Activated CD8-positive, alpha-beta memory T cell treated with anti-CD3 and anti-CD28 coated beads for 1 hour (primary cell): ENCODE measurements around the gene PCDH9.

Experiments used
- DNase-seq, 2 donors: peaks; one replicate each; pipeline ENCODE4 v3.0.0-alpha.2; 2020; ENCODE audit warnings: low read depth in 1 of 2; ENCODE audit errors: extremely low read depth in 1 of 2

The PCDH9 gene

GRCh38 chr13:66506051-66506777, 723.9 kb downstream of the PCDH9 start:
- DNase-seq, result no peak

GRCh38 chr13:66503890-66504289, 726.2 kb downstream of the PCDH9 start:
- DNase-seq, result no peak

DNA sequence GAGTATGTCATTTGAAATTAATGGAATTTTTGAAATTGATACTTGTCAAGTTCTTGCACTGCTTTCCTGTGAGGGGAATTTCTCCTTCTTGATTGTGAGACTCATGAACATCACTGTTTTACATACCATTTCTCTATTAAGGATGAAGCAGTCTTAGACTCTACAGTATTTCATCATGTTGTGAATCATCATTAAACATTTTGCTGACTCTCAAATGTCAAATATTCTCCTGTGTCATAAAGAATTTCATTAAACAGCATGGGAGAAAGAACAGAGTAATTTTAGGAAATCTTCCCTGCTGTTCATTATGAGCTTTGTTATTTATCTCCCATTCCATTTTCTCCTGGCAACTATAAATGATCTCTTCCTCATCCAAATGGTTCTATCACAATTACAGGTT, 729.0 kb downstream of the PCDH9 start:
- DNase-seq, result no peak

- no peak for DNase-seq
Measured at GRCh38 chr13:66492479-66492878, 737.7 kb downstream of the PCDH9 start.

DNA sequence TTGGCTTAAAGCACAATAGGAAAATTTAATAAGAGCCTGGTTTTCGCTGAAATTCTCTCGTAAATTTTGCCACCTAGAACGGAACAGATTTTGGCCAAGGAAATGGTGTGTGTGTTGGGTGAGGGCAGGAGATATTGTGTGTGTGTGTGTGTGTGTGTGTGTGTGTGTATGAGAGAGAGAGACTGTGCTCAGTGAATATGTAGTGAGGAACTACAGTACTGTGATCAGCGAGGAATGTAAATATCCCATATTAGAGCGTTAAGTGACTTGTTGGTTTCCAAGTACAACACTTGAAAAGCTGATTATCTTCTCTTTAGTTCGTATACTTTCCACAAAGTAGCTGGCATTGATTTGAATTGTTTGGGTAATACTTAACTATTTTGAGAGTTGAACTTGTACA, 738.9 kb downstream of the PCDH9 start:
- DNase-seq, result no peak

GRCh38 chr13:66489586-66489985, 740.5 kb downstream of the PCDH9 start:
- DNase-seq, result no peak

- no peak for DNase-seq
Measured at GRCh38 chr13:66489172-66489571, 741.0 kb downstream of the PCDH9 start.

GRCh38 chr13:66483712-66484111, 746.4 kb downstream of the PCDH9 start:
- no peak for DNase-seq

GRCh38 chr13:66482836-66483235, 747.3 kb downstream of the PCDH9 start:
- no peak for DNase-seq

DNA sequence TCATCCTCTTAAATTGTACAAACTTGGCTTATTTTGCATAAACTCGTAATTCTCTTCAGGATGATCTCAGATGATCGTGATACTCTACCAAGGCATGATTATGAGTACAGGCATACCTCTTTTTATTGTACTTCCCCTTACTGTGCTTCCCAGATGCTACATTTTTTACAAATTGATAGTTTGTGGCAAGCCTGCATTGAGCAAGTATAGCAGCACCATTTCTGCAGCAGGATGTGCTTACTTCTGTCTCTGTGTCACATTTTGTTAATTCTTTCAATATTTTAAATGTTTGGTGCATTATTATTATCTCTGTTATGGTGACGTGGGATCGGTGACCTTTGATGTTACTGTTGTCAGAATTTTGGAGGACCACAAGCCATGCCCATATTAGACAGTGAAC, 752.3 kb downstream of the PCDH9 start:
- no peak for DNase-seq

DNA sequence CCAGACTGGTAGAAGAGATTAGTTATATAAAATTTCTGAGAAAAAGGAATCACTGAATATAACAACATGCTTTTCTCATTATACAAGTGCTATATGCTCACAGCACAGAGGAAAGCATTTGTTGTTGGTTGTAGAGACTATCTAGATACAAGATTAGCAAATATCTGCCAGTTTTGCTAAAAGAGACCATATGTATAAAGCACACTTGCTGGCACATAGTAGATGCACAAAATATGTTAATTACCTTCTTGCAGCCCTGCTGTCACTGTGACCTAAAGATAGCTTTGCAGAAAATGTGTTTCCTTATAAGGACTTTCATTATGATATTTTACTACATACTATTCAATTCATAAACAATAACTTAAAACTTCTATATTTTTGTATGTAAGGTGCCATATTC, 755.1 kb downstream of the PCDH9 start:
- no peak for DNase-seq

- no peak for DNase-seq
Measured at GRCh38 chr13:66469745-66470144, 760.4 kb downstream of the PCDH9 start.

DNA sequence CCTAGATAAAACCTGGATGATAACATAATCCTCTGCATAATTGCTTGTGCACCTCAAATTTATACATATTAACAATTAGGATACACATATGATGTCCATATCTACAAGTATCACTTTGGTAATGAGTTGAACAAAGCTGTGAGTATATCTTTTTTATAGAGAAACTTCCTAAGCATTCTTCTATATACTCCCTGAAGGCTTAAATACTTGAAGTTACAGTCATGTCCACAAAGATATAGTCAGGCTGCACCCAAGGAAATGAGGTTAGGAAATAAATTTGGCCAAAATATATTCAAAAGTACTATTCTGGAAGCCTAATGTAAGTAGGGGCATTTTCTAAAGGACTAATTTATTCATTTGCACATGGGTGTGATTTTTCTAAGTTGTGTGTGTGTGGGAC, 761.5 kb downstream of the PCDH9 start:
- DNase-seq, result no peak

DNA sequence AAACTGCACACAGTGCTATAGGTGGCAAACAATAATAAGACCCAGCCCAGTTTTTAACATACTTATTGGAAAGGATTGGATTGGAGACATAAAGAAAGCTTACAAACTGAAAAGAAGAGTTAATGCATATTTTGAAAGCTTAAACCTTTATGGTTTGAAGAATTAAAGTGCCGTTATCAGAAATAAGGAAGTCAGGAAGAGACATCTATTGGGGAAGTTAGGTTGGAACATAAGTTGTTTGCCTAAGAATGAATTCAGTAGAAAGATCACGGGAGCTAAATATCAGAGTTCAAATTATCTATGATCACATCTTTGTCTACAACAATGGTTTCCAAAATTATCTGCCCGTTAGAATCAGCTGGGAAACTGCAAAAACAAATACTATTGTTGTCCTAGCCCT, 767.9 kb downstream of the PCDH9 start:
- no peak for DNase-seq

DNA sequence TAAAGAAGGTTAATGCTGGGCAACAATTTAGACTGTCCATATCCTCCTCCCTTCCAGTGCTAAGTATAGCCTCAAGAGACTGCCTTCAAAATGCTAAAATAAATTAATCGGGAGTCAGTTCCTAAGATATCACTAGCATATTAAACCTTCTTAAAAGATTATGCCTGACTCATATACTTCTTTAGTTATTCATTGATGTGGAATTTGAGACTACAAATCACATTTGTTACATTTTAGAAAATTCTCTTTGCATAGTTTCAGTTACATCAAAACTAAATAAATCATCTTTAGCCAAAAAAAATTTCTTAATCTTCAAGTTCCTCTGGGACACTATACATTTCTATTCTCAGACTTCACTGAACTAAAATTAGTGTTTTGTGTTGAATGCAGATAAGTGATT, 769.1 kb downstream of the PCDH9 start:
- DNase-seq, result no peak

DNA sequence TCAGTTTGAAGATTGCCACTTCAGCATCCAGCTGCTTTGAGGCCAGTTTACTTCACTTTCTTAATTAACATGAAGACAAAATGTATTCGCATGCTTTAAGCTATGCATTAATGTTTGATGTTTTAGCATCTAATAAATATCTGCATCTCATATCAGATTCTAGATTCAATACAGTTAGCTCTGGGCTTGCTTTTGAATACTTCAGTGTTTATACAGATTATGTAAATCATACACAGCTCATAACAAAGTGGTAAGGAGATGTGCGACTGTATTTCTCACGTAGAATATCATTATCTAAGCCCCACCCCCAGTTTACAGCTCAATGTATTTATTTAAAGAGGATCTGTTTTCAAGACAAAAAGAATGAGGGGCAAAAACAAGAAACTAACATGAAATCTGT, 770.5 kb downstream of the PCDH9 start:
- DNase-seq, result no peak

DNA sequence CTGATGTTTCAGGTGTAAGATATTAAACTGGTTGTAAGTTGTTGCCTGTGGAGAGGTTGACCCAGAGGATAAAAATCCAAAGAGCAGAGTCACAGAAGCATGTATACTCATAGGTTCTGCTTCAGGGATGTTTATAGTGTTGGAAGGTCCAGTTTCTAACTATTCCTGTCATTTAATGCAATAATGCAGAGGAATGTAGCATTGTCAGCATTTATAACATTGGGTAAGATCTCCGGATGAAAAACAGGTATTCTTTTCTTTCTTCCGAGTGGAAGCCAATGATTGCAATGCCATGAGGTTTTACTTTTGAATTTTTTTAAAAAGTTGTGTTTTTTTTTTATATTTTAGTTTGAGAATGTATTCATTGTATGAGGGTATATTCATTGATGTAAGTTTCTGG, 771.0 kb downstream of the PCDH9 start:
- no peak for DNase-seq

- DNase-seq, result no peak
Measured at GRCh38 chr13:66446413-66446812, 783.7 kb downstream of the PCDH9 start.

DNA sequence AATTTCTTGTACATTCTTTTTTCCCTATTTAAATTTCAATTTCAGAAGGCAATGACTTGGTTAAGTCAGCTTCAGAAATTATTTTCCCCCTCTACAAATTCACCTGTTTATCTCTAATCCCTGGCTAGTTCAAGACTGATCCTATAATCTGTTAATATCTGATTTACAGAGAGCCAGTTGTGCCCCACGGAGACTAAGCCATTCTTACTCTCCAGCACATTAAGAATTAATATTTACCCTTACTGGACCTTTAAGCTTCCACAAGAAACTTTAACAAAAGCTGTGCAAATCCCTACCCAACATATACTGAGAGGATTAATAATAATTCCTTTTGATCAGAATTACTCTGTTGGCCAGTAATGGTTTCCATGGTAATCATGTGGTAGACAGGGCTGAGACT, 786.2 kb downstream of the PCDH9 start:
- DNase-seq, result no peak

- no peak for DNase-seq
Measured at GRCh38 chr13:66440938-66441337, 789.2 kb downstream of the PCDH9 start.

- DNase-seq, result no peak
Measured at GRCh38 chr13:66430728-66431127, 799.4 kb downstream of the PCDH9 start.

GRCh38 chr13:66430269-66430668, 799.9 kb downstream of the PCDH9 start:
- DNase-seq, result no peak

DNA sequence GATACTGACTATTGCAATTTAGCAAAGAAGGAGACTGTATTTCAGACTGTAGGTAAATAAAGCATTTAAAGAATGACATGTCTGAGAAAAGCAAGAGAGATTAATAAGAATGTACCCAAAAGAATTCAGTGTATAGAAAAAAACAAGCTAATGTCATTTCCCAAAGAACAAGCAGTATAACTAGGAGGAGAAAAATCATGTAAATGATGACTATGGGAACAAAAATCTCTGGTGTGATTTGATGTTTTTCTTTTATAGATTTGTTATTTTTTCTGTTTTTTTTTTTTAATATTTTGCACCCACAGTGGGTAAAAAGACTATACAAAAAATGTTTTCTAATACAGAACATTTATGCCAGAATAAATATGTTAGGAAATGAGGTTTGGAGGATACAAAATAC, 801.0 kb downstream of the PCDH9 start:
- no peak for DNase-seq
